SU-DHL-6 (cell line): Measurements from ENCODE around the gene EHMT2.

ENCODE experiments used
- H2AFZ ChIP-seq: fragments of 200-600 bp; sonication (generic); 2 replicates; pipeline ENCODE4 v1.6.1; 2014; ENCODE audit warnings: low read depth, mild to moderate bottlenecking, moderate library complexity, mixed read lengths, antibody characterized with exemption, low read length; ENCODE audit not compliant: severe bottlenecking
- H3F3A ChIP-seq: fragments of 200-600 bp; shearing (Covaris generic); 2 replicates; pipeline ENCODE4 v1.6.0; 2016; ENCODE audit warnings: antibody characterized with exemption, mild to moderate bottlenecking; ENCODE audit not compliant: insufficient read depth
- H3K27ac ChIP-seq: fragments of 200-600 bp; sonication (generic); 2 replicates; pipeline ENCODE4 v1.5.1; 2016; ENCODE audit warnings: low read depth, mild to moderate bottlenecking, low read length, moderate library complexity, mixed read lengths
- H3K27me3 ChIP-seq: fragments of 200-600 bp; sonication (generic), shearing (Covaris generic); 2 replicates; pipeline ENCODE4 v1.6.0; 2014; ENCODE audit warnings: mild to moderate bottlenecking, low read length
- H3K36me3 ChIP-seq: fragments of 200-600 bp; sonication (generic); 2 replicates; pipeline ENCODE4 v1.6.1; 2014; ENCODE audit warnings: mild to moderate bottlenecking, low read length, mixed read lengths
- H3K4me2 ChIP-seq: fragments of 300-600, 200-600 bp; shearing (Covaris generic), sonication (generic); 2 replicates; pipeline ENCODE4 v1.6.0; 2014; ENCODE audit warnings: low read length, low read depth, mild to moderate bottlenecking; ENCODE audit not compliant: poor library complexity, severe bottlenecking
- H3K4me3 ChIP-seq: fragments of 200-600 bp; sonication (generic); 2 replicates; pipeline ENCODE4 v1.5.1; 2014; ENCODE audit warnings: antibody characterized with exemption, low read length, mild to moderate bottlenecking, mixed read lengths; ENCODE audit not compliant: insufficient read depth, poor library complexity, severe bottlenecking
- H3K79me2 ChIP-seq: fragments of 200-600 bp; sonication (generic); 2 replicates; pipeline ENCODE4 v1.6.1; 2014; ENCODE audit warnings: mild to moderate bottlenecking, low read length, moderate library complexity; ENCODE audit not compliant: insufficient read depth
- H3K9ac ChIP-seq: fragments of 200-600 bp; sonication (generic); 2 replicates; pipeline ENCODE4 v1.7.0; 2014; ENCODE audit warnings: mild to moderate bottlenecking, low read length
- H3K9me2 ChIP-seq: fragments of 200-600 bp; sonication (generic); replicated peaks from 2 replicates; pipeline ENCODE4 v1.6.1; 2014; ENCODE audit warnings: low read length; ENCODE audit not compliant: insufficient read depth
- H3K9me3 ChIP-seq: fragments of 200-600 bp; sonication (generic); 2 replicates; pipeline ENCODE4 v1.6.1; 2014; ENCODE audit warnings: low read length, mixed read lengths; ENCODE audit not compliant: insufficient read depth
- H4K20me1 ChIP-seq: fragments of 200-600 bp; sonication (generic); 2 replicates; pipeline ENCODE4 v1.6.1; 2014; ENCODE audit warnings: low read depth, mild to moderate bottlenecking, antibody characterized with exemption, low read length, moderate library complexity, mixed read lengths
- EZH2phosphoT487 ChIP-seq: fragments of 200-600 bp; sonication (generic), shearing (Covaris generic); conservative IDR thresholded peaks from 2 replicates; pipeline ENCODE4 v1.6.1; 2018; ENCODE audit warnings: mild to moderate bottlenecking, antibody characterized with exemption, low read length, moderate library complexity, mixed read lengths
- TF ChIP-seq, protein P1 (sequence below): fragments of 200-600 bp; sonication (generic); IDR thresholded peaks from one replicate; pipeline ENCODE4 v1.5.1; 2017; ENCODE audit warnings: antibody characterized with exemption, mild to moderate bottlenecking, low read length, moderate library complexity; ENCODE audit not compliant: insufficient read depth, poor library complexity, severe bottlenecking

The EHMT2 gene

DNA sequence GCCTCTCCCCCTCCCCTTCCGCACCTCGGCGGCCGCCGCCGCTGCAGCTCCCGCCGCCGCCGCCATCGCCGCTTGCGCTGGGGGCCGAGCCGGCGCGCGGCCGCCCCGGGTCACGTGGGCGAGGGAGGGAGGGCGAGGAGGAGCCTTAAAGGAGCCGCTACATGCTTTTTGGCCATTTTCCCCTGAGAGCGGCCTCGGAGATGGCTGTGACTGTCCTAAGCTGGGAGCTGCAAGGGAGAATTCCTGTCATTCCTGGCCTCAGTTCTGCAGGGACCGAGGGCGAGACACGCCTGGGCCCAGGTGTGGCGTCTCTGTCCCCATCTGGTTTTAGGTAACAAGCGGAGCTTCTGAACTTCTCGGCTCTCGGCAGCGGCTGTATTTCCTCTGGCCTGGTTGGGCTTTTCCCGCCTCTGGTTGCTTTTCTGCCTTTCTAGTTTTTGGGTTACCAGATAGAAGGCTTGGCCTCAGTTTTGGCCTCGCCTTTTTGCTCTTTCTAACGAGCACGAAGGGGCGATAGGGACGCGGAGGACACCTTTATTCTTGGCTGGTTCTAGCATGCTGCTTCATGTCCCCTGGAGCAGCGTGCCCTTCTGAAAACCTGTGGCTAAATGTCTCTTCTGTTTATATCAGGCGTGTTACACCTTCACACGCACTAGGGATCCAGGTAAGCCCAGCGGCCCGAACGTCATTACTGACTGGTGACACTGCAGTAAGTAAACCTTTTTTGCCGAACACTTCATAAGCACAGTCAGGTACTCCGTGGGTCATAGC, at the start of gene EHMT2:
EHMT2 (minus strand) TSS at position 87 of the 771 bp plus-strand sequence; CDS start at position 66, 21 bp downstream.
- Histone ChIP-seq H3K79me2 (peaks cover 4% of the 10 kb centered on the region; the same call in 1 of the 2 replicates), H3F3A (peaks cover 59% of the 10 kb centered on the region), H3K9me3 (no peaks in the 10 kb centered on the region), H3K27ac (peak within 1 kb of the TSS; percentile 84), H3K4me3 (peak within 1 kb of the TSS; percentile 72), H3K9ac (peak within 1 kb of the TSS; percentile 77), H2AFZ (peak within 1 kb of the TSS; percentile 89), H4K20me1 (no peaks in the 10 kb centered on the region), H3K4me2 (peak within 1 kb of the TSS; percentile 74), H3K36me3 (peaks cover 23% of the 10 kb centered on the region), H3K27me3 (no peaks in the 10 kb centered on the region), H3K9me2 (no peaks in the 10 kb centered on the region)
- TF ChIP-seq, protein P1, sequence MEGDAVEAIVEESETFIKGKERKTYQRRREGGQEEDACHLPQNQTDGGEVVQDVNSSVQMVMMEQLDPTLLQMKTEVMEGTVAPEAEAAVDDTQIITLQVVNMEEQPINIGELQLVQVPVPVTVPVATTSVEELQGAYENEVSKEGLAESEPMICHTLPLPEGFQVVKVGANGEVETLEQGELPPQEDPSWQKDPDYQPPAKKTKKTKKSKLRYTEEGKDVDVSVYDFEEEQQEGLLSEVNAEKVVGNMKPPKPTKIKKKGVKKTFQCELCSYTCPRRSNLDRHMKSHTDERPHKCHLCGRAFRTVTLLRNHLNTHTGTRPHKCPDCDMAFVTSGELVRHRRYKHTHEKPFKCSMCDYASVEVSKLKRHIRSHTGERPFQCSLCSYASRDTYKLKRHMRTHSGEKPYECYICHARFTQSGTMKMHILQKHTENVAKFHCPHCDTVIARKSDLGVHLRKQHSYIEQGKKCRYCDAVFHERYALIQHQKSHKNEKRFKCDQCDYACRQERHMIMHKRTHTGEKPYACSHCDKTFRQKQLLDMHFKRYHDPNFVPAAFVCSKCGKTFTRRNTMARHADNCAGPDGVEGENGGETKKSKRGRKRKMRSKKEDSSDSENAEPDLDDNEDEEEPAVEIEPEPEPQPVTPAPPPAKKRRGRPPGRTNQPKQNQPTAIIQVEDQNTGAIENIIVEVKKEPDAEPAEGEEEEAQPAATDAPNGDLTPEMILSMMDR, result no peak
- no peak for TF ChIP-seq EZH2phosphoT487

DNA sequence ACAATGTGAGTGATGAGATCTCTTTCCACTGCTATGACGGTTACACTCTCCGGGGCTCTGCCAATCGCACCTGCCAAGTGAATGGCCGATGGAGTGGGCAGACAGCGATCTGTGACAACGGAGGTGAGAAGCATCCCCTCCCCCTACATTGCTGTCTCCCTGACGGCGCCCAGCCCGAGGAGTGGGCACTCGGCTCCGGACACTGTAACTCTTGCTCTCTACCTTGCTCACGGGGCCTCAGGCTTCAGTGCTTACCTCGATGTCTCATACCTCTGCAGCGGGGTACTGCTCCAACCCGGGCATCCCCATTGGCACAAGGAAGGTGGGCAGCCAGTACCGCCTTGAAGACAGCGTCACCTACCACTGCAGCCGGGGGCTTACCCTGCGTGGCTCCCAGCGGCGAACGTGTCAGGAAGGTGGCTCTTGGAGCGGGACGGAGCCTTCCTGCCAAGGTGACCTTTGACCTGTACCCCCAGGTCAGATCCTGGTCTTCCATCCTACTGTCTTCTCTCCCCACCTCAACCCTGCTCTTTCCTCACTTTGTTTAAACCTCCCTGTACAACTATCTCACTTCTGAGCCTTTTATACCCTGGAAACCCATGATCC, 49.7 kb upstream of the EHMT2 start:
- Histone ChIP-seq H3K4me2 (no peak overlapping the region), H3K36me3 (no peaks in the 10 kb centered on the region), H3F3A (no peaks in the 10 kb centered on the region), H3K79me2 (no peaks in the 10 kb centered on the region), H3K9me3 (no peaks in the 10 kb centered on the region), H3K27ac (no peak overlapping the region), H3K9ac (no peak overlapping the region), H4K20me1 (no peaks in the 10 kb centered on the region), H3K4me3 (no peak overlapping the region), H3K9me2 (no peaks in the 10 kb centered on the region), H3K27me3 (no peaks in the 10 kb centered on the region), H2AFZ (no peak overlapping the region)
- TF ChIP-seq, protein P1, result no peak
- no peak for TF ChIP-seq EZH2phosphoT487

DNA sequence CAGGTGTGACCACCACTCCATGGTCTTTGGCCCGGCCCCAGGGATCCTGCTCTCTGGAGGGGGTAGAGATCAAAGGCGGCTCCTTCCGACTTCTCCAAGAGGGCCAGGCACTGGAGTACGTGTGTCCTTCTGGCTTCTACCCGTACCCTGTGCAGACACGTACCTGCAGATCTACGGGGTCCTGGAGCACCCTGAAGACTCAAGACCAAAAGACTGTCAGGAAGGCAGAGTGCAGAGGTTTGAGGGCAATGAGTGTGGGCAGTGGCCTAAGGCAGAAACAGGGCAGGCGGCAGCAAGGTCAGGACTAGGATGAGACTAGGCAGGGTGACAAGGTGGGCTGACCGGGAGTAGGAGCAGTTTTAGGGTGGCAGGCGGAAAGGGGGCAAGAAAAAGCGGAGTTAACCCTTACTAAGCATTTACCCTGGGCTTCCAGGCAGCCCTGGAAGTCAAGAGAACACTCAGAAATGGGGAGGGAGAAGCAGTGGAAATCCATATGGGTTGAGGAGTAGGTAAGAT, 48.9 kb upstream of the EHMT2 start:
- Histone ChIP-seq H3K79me2 (no peaks in the 10 kb centered on the region), H4K20me1 (no peaks in the 10 kb centered on the region), H3K9me2 (no peaks in the 10 kb centered on the region), H3K27ac (no peak overlapping the region), H3K36me3 (no peaks in the 10 kb centered on the region), H3K4me2 (no peak overlapping the region), H3K4me3 (no peak overlapping the region), H3K9me3 (no peaks in the 10 kb centered on the region), H3K27me3 (no peaks in the 10 kb centered on the region), H2AFZ (no peak overlapping the region), H3K9ac (no peak overlapping the region), H3F3A (no peaks in the 10 kb centered on the region)
- TF ChIP-seq EZH2phosphoT487, result no peak
- TF ChIP-seq, protein P1, result no peak
